Measurements from ENCODE around the gene CEP250.

Gene CEP250

GRCh38 chr20:35561671-35562070 is 106.3 kb downstream of the CEP250 start:
- DNase-seq, result no peak

- no peak for DNase-seq
Measured at GRCh38 chr20:35562541-35563110, 107.2 kb downstream of the CEP250 start.

GRCh38 chr20:35563834-35564233 is 108.4 kb downstream of the CEP250 start:
- no peak for DNase-seq

GRCh38 chr20:35564905-35565304 is 109.5 kb downstream of the CEP250 start:
- no peak for DNase-seq

GRCh38 chr20:35568645-35569044 is 113.2 kb downstream of the CEP250 start:
- DNase-seq, result no peak
